H1 (cell line): ENCODE results near the gene ASPRV1. TPM values are rescaled to one million over a fixed set of nuclear protein-coding genes. Genes with fewer than 3 reads are reported as not detected.

Experiments used
- CTCF ChIA-PET: fragments of 300-600 bp; sonication (Branson Sonifier 250); formaldehyde crosslinking; loops from one replicate; lab custom pipeline; 2021; ENCODE audit not compliant: partially characterized antibody; lab: Charles Lee
- POLR2A ChIA-PET: fragments of 300-600 bp; sonication (Branson Sonifier 250); formaldehyde crosslinking; loops from one replicate; lab custom pipeline; 2021; ENCODE audit warnings: inconsistent platforms; ENCODE audit not compliant: partially characterized antibody; lab: Charles Lee
- DNase-seq, 2 experiments: peaks; one replicate each; pipeline versions ENCODE4 v3.0.0 to v3.0.0-alpha.2; 2010 to 2022; ENCODE audit warnings: low spot score in 2 of 2, low read depth in 1 of 2, mixed read lengths in 1 of 2
- FAIRE-seq: peaks from 2 replicates; lab custom pipeline; 2011; peaks lifted over from hg19 to GRCh38; lab: Jason Lieb, UNC
- H2AFZ ChIP-seq: 2 replicates; pipeline ENCODE4 v1.8.1; 2012; ENCODE audit warnings: low read length, inconsistent platforms
- H2AK5ac ChIP-seq: 2 replicates; pipeline ENCODE4 v1.6.1; 2013; ENCODE audit warnings: low read depth, low read length
- H2BK120ac ChIP-seq: replicated peaks from 2 replicates; pipeline ENCODE3; 2013; ENCODE audit warnings: low read depth, low read length, inconsistent platforms
- H2BK12ac ChIP-seq: 2 replicates; pipeline ENCODE4 v1.6.1; 2013; ENCODE audit warnings: low read depth, low read length
- H2BK15ac ChIP-seq: 2 replicates; pipeline ENCODE4 v1.6.1; 2013; ENCODE audit warnings: low read length
- H2BK20ac ChIP-seq: 2 replicates; pipeline ENCODE4 v1.6.1; 2013; ENCODE audit warnings: low read length
- H2BK5ac ChIP-seq: 2 replicates; pipeline ENCODE4 v1.6.1; 2013; ENCODE audit warnings: low read depth, low read length
- H3K14ac ChIP-seq: 2 replicates; pipeline ENCODE4 v1.6.1; 2013; ENCODE audit warnings: inconsistent platforms; ENCODE audit not compliant: insufficient read length
- H3K18ac ChIP-seq: 2 replicates; pipeline ENCODE4 v1.6.1; 2013; ENCODE audit warnings: low read length; ENCODE audit errors: extremely low read depth
- H3K23ac ChIP-seq: 2 replicates; pipeline ENCODE4 v1.6.1; 2013; ENCODE audit warnings: inconsistent platforms; ENCODE audit not compliant: insufficient read length
- H3K23me2 ChIP-seq: 2 replicates; pipeline ENCODE4 v1.6.1; 2013; ENCODE audit warnings: low read depth, low read length
- H3K27ac ChIP-seq: 2 replicates; pipeline ENCODE4 v1.6.1; 2011; ENCODE audit warnings: low read depth, low read length, inconsistent platforms
- H3K27me3 ChIP-seq, 4 experiments: replicated peaks in 1 of 4; 1 replicate in 1 of 4; 2 replicates in 3 of 4; pipeline versions ENCODE4 v1.6.1 to v1.8.1; 2011 to 2013; ENCODE audit warnings: low read length in 3 of 4, mild to moderate bottlenecking in 3 of 4, inconsistent platforms in 2 of 4, mixed read lengths in 2 of 4, moderate library complexity in 1 of 4; ENCODE audit not compliant: control insufficient read depth in 3 of 4, insufficient read depth in 3 of 4; ENCODE audit errors: extremely low read depth in 1 of 4
- H3K36me3 ChIP-seq, 4 experiments: 2 replicates each; pipeline versions ENCODE4 v1.6.1 to v1.8.1; 2011 to 2013; ENCODE audit warnings: mild to moderate bottlenecking in 4 of 4, low read length in 3 of 4, moderate library complexity in 2 of 4, control low read depth in 1 of 4, inconsistent platforms in 1 of 4; ENCODE audit not compliant: insufficient read depth in 4 of 4, control insufficient read depth in 2 of 4
- H3K4ac ChIP-seq: replicated peaks from 2 replicates; pipeline ENCODE3; 2013; ENCODE audit warnings: low read length, low read depth, mixed read lengths, inconsistent platforms; ENCODE audit not compliant: insufficient read length
- H3K4me1 ChIP-seq, 4 experiments: replicated peaks in 1 of 4; 1 replicate in 1 of 4; 2 replicates in 3 of 4; pipeline versions ENCODE4 v1.6.1 to v1.8.1; 2011 to 2013; ENCODE audit warnings: low read length in 3 of 4, inconsistent platforms in 2 of 4, mixed read lengths in 1 of 4; ENCODE audit not compliant: insufficient read depth in 4 of 4, control insufficient read depth in 3 of 4
- H3K4me2 ChIP-seq, 2 experiments: 2 replicates each; pipeline versions ENCODE4 v1.6.1 to v1.8.1; 2011 to 2013; ENCODE audit warnings: low read depth in 2 of 2, low read length in 2 of 2, control low read depth in 1 of 2, inconsistent platforms in 1 of 2, mild to moderate bottlenecking in 1 of 2; ENCODE audit not compliant: insufficient read depth in 1 of 2
- H3K4me3 ChIP-seq, 4 experiments: fragments of 200-600, 300-600 bp in 1 of 4; sonication (generic), shearing (Covaris generic), sonication (Bioruptor Twin) in 1 of 4; 2 replicates each; pipeline versions ENCODE4 v1.5.1 to v1.8.1; 2011 to 2016; ENCODE audit warnings: low read length in 4 of 4, low read depth in 3 of 4, control low read depth in 2 of 4, inconsistent platforms in 2 of 4, mild to moderate bottlenecking in 2 of 4, mixed read lengths in 1 of 4, moderate library complexity in 1 of 4; ENCODE audit not compliant: insufficient read depth in 2 of 4; ENCODE audit errors: extremely low read depth in 1 of 4
- H3K56ac ChIP-seq: replicated peaks from 2 replicates; pipeline ENCODE3; 2013; ENCODE audit warnings: low read depth, mild to moderate bottlenecking, mixed read lengths, low read length, inconsistent platforms; ENCODE audit not compliant: insufficient read length
- H3K79me1 ChIP-seq: 2 replicates; pipeline ENCODE4 v1.6.1; 2013; ENCODE audit warnings: low read depth, low read length, control low read depth
- H3K79me2 ChIP-seq, 2 experiments: 2 replicates each; pipeline versions ENCODE4 v1.6.1 to v1.8.1; 2012 to 2013; ENCODE audit warnings: low read length in 2 of 2, mild to moderate bottlenecking in 2 of 2, inconsistent platforms in 1 of 2; ENCODE audit not compliant: insufficient read depth in 2 of 2, control insufficient read depth in 1 of 2
- H3K9ac ChIP-seq, 4 experiments: replicated peaks in 1 of 4; 1 replicate in 1 of 4; 2 replicates in 3 of 4; pipeline versions ENCODE4 v1.6.1 to v1.8.1; 2011 to 2013; ENCODE audit warnings: low read depth in 3 of 4, low read length in 3 of 4, control low read depth in 2 of 4, mild to moderate bottlenecking in 2 of 4, moderate library complexity in 2 of 4, inconsistent platforms in 1 of 4; ENCODE audit errors: extremely low read depth in 1 of 4
- H3K9me3 ChIP-seq, 2 experiments: 2 replicates each; pipeline versions ENCODE4 v1.6.1 to v1.8.1; 2012 to 2013; ENCODE audit warnings: mild to moderate bottlenecking in 2 of 2, moderate library complexity in 2 of 2, control low read depth in 1 of 2, inconsistent platforms in 1 of 2, low read depth in 1 of 2, low read length in 1 of 2, mixed read lengths in 1 of 2; ENCODE audit not compliant: insufficient read depth in 2 of 2
- H4K20me1 ChIP-seq, 2 experiments: replicated peaks in 1 of 2; 2 replicates each; pipeline versions ENCODE3 to v1.8.1; 2011 to 2013; ENCODE audit warnings: inconsistent platforms in 2 of 2, low read length in 2 of 2, mild to moderate bottlenecking in 1 of 2; ENCODE audit not compliant: insufficient read depth in 2 of 2, control insufficient read depth in 1 of 2
- H4K5ac ChIP-seq: 2 replicates; pipeline ENCODE4 v1.6.1; 2013; ENCODE audit warnings: low read length, low read depth, mixed read lengths, inconsistent platforms; ENCODE audit not compliant: insufficient read length
- H4K8ac ChIP-seq: 2 replicates; pipeline ENCODE4 v1.8.0; 2013; ENCODE audit warnings: mild to moderate bottlenecking, moderate library complexity, low read length, inconsistent platforms; ENCODE audit not compliant: insufficient read depth; ENCODE audit errors: extremely low read depth
- H4K91ac ChIP-seq: replicated peaks from 2 replicates; pipeline ENCODE3; 2013; ENCODE audit warnings: low read length, mixed read lengths, inconsistent platforms; ENCODE audit not compliant: insufficient read length
- CREB1 ChIP-seq: IDR thresholded peaks from 2 replicates; pipeline ENCODE4 v1.6.1; 2012; ENCODE audit warnings: inconsistent platforms
- HDAC6 ChIP-seq: IDR thresholded peaks from one replicate; pipeline ENCODE4 v1.7.1; 2012; ENCODE audit warnings: low read depth, mild to moderate bottlenecking, inconsistent platforms, low read length, moderate library complexity
- MAFK ChIP-seq: IDR thresholded peaks from 2 replicates; pipeline ENCODE4 v1.6.1; 2012; ENCODE audit warnings: low read depth, mild to moderate bottlenecking, improper control_type of control experiment, low read length
- RAD21 ChIP-seq, 2 experiments: IDR thresholded peaks in 1 of 2; conservative IDR thresholded peaks in 1 of 2; 2 replicates each; pipeline ENCODE4 v1.6.1; 2011; ENCODE audit warnings: low read depth in 2 of 2, low read length in 2 of 2, improper control_type of control experiment in 1 of 2, inconsistent platforms in 1 of 2, mild to moderate bottlenecking in 1 of 2, moderate library complexity in 1 of 2
- ZNF274 ChIP-seq: IDR thresholded peaks from 2 replicates; pipeline ENCODE4 v1.7.0; 2012; ENCODE audit warnings: low read length, borderline replicate concordance; ENCODE audit errors: extremely low read depth
- WGBS, 2 experiments: shearing (Covaris generic) in 1 of 2; methylation state at CpG; one replicate each; pipeline versions ENCODE4 v1.1.6 to v1.1.7; 2013 to 2015; ENCODE audit warnings: low lambda C conversion rate in 2 of 2, mixed read lengths in 2 of 2, inconsistent platforms in 1 of 2, low coverage in 1 of 2, missing lambda C conversion rate in 1 of 2; ENCODE audit not compliant: insufficient replicate concordance in 2 of 2, insufficient coverage in 1 of 2, insufficient read length in 1 of 2; ENCODE audit errors: extremely low coverage in 1 of 2, missing lambda C conversion rate in 1 of 2; 5-methylcytosine and 5-hydroxymethylcytosine counted together
- polyA plus RNA-seq, 7 experiments: library from polyadenylated mRNA; depleted of rRNA in 3 of 7; stranded (reverse) in 5 of 7; unstranded in 2 of 7; fragments of >200 nt in 5 of 7; fragments of 200-250 nt in 2 of 7; gene quantifications; 1 replicate in 5 of 7; 2 replicates in 1 of 7; 4 replicates in 1 of 7; pipeline versions ENCODE4 v1.2.1 to v1.2.3, GENCODE V29; 2011 to 2013; ENCODE audit warnings: missing spikeins in 2 of 7, mixed read lengths in 2 of 7
- total RNA-seq: library from RNA; stranded (reverse); fragmentation: NEBNext Ultra II Directional; extraction: Animal tissue kit (Norgen Biotek cat#: 25700); gene quantifications from 2 replicates; pipeline ENCODE4 v1.2.1, GENCODE V29; 2021

Gene ASPRV1
- total and polyA plus RNA-seq, 2 of the 8 experiments (the other 6 are each of a cell fraction or from before 2014, with no cell fraction given): 0.59 to 0.95 TPM

DNA sequence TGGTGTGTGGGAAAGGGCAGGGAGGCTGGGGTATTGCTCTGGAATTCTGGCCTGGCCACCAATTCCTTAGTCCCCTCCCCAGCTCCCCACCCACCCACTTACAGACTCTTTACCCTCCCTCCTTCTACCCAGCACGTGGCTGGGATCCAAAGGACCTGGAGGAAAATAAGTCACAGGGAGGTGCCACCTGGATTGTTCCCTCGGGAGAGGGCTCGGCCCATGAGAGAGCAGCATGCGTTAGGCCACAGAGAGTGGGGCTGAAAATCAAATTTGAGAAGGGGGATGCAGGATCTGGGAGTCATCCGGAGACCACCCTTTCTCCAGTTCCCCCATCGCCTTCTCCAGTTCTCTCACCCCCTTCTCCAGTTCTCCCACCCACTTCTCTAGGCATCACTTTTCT lies 3.0 kb downstream of the ASPRV1 start:
- Histone ChIP-seq H2BK120ac (no peak overlapping the region), H3K4me2 (no peak overlapping the region), H3K18ac (no peak overlapping the region), H2BK5ac (no peak overlapping the region), H2BK20ac (no peak overlapping the region), H4K8ac (no peak overlapping the region), H3K23ac (no peak overlapping the region), H3K4me3 (no peak overlapping the region), H3K27ac (no peak overlapping the region), H3K36me3 (no peaks in the 10 kb centered on the region), H3K27me3 (no peaks in the 10 kb centered on the region), H3K79me1 (no peaks in the 10 kb centered on the region), H2AFZ (no peak overlapping the region), H2BK15ac (no peak overlapping the region), H3K23me2 (no peaks in the 10 kb centered on the region), H4K91ac (no peak overlapping the region), H3K4me1 (peaks cover 0 to 7% (median 0%) of the 10 kb centered on the region in 4 experiments; a peak in 1 of 7 replicates), H3K4ac (no peak overlapping the region), H3K9me3 (no peaks in the 10 kb centered on the region), H3K56ac (no peak overlapping the region), H4K5ac (no peak overlapping the region), H2AK5ac (no peak overlapping the region), H3K9ac (no peak overlapping the region), H3K14ac (no peak overlapping the region), H4K20me1 (no peaks in the 10 kb centered on the region), H2BK12ac (no peak overlapping the region), H3K79me2 (no peaks in the 10 kb centered on the region)
- TF ChIP-seq ZNF274: no peak
- no peak for TF ChIP-seq CREB1
- TF ChIP-seq HDAC6: no peak
- TF ChIP-seq MAFK: no peak
- TF ChIP-seq RAD21 (IDR thresholded peaks at IDR 0.05 in 1 of 2, conservative IDR thresholded peaks at IDR 0.05 in 1 of 2; ENCODE audit: low read depth in 2 of 2, low read length in 2 of 2): no peak
- 79% methylated on average over 6 of the region's 6 CpGs; no CpG with 5 or more reads in 1 of the 2 experiments for WGBS, 2 experiments
- DNase-seq (no peak), FAIRE-seq (no peak)
- ChIA-PET POLR2A (interaction anchor here (1.0 kb wide), 1 partner anchor 44 kb away, joined by 3 read pairs; no protein-coding TSS in a partner anchor), CTCF (interaction anchor here (0.6 kb wide), 1 partner anchor 20 kb away, joined by 4 read pairs; no protein-coding TSS in a partner anchor)
